ENCODE measurements around the gene CEPT1.
"Not testable (repeated sequence)": the region's sequence is repeated elsewhere in the genome, so short reads cannot be mapped to it uniquely, and the experiment has no call there.

CEPT1 gene

GRCh38 chr1:111213412-111213811 is 73.4 kb downstream of the CEPT1 start:
- H3K27ac ChIP-seq = no peak overlapping the region
- POLR2A ChIA-PET (ENCODE audit: low non-redundant PET) = no interaction called here
- TF ChIP-seq, protein P1, sequence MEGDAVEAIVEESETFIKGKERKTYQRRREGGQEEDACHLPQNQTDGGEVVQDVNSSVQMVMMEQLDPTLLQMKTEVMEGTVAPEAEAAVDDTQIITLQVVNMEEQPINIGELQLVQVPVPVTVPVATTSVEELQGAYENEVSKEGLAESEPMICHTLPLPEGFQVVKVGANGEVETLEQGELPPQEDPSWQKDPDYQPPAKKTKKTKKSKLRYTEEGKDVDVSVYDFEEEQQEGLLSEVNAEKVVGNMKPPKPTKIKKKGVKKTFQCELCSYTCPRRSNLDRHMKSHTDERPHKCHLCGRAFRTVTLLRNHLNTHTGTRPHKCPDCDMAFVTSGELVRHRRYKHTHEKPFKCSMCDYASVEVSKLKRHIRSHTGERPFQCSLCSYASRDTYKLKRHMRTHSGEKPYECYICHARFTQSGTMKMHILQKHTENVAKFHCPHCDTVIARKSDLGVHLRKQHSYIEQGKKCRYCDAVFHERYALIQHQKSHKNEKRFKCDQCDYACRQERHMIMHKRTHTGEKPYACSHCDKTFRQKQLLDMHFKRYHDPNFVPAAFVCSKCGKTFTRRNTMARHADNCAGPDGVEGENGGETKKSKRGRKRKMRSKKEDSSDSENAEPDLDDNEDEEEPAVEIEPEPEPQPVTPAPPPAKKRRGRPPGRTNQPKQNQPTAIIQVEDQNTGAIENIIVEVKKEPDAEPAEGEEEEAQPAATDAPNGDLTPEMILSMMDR (conservative IDR thresholded peaks at IDR 0.05; ENCODE audit: low read depth) = no peak
- no peak for DNase-seq (ENCODE audit: low spot score)
- CTCF ChIA-PET = no interaction called here

DNA sequence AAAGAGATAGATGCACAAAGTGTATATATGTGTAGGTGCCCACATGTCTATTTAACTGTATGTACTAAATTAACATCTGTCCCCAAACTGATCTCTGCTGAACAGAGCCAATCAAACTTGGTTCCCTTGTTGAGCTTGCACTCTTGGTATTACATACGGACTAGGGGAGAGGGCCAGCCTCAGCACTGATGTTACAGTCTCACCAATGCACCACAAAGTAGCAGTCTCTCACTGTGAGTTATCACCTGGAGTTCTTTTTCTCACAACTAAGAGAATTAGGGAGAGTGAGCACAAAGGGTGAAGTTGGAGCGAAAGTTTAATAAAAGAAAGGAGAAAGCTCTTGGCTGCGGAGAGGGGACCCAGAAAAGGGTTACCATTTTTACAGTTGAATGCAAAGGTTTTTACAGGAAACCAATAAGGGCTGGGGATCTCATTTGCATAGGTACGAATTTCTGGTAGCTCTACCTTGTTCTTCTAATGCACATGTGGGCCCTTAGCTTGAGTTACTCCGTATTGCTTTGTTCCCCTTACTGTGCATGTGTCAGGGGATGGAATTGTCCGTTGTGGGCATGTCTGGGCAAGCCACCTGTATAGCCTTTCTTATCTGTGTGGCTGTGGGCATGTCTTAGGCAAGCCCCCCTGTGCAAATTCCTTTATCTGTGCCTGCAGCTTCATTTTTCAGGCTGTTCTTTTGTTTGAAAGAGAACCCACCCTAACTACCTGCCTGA is 74.2 kb downstream of the CEPT1 start:
- H3K27ac ChIP-seq = no peak overlapping the region
- DNase-seq (ENCODE audit: low spot score) = no peak
- ChIA-PET CTCF (no interaction called here), POLR2A (ENCODE audit: low non-redundant PET) (no interaction called here)
- TF ChIP-seq, protein P1 (conservative IDR thresholded peaks at IDR 0.05; ENCODE audit: low read depth) = no peak

GRCh38 chr1:111214884-111215283 is 74.9 kb downstream of the CEPT1 start:
- no peak overlapping the region for H3K27ac ChIP-seq
- DNase-seq (ENCODE audit: low spot score) = no peak
- ChIA-PET CTCF (interaction anchor here (0.5 kb wide), 1 partner anchor 199 kb away, joined by 3 read pairs; no protein-coding TSS in a partner anchor), POLR2A (ENCODE audit: low non-redundant PET) (no interaction called here)
- TF ChIP-seq, protein P1 (conservative IDR thresholded peaks at IDR 0.05; ENCODE audit: low read depth) = no peak

DNA sequence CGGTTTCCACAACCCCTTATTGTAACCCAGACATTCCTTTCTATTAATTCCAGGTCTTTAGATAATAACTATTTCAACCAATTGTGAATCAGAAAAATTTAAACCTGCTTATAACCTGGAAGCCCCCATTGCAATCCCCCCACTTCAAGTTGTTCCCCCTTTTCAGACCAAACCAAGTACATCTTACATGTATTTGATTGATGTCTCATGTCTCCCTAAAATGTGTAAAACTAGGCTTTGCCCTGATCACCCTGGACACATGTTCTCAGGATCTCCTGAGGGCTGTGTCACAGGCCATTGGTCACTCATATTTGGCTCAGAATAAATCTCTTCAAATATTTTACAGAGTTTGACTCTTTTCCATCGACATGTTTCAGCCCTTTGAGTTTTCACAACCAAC is 75.3 kb downstream of the CEPT1 start:
- CTCF ChIA-PET = interaction anchor here (0.5 to 0.6 kb wide), 2 partner anchors 198 to 547 kb away, joined by 3 to 5 read pairs; no protein-coding TSS in a partner anchor
- DNase-seq (ENCODE audit: low spot score); H3K27ac ChIP-seq; POLR2A ChIA-PET (ENCODE audit: low non-redundant PET): not testable (repeated sequence)

DNA sequence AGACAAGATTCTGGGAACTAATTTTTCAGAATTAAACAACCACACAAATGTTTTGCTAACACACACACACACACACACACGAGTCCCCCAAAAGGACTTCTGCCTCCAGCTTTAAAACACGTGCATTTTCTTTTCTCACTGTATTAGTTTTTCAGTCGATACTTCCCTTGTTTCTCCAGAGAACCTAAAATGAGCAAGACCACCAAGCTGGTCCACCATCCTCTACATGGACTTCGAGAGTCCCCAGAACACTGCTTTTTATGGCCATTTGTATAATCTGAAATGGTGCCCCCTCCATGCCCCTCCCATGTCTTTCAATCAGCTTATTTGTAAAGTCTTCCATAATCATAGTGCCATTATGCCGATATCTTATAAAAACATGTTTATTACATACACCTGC is 76.7 kb downstream of the CEPT1 start:
- CTCF ChIA-PET = no interaction called here
- POLR2A ChIA-PET (ENCODE audit: low non-redundant PET) = interaction anchor here (0.7 kb wide), 1 partner anchor 655 kb away, joined by 3 read pairs; no protein-coding TSS in a partner anchor
- TF ChIP-seq, protein P1 (conservative IDR thresholded peaks at IDR 0.05; ENCODE audit: low read depth) = no peak
- DNase-seq (ENCODE audit: low spot score) = no peak
- H3K27ac ChIP-seq = no peak overlapping the region

GRCh38 chr1:111217183-111217910 is 77.3 kb downstream of the CEPT1 start:
- DNase-seq (ENCODE audit: low spot score) = no peak
- ChIA-PET POLR2A (ENCODE audit: low non-redundant PET) (interaction anchor here (0.6 to 0.7 kb wide), 2 partner anchors 129 to 656 kb away, joined by 3 to 5 read pairs; no protein-coding TSS in a partner anchor), CTCF (no interaction called here)
- no peak overlapping the region for H3K27ac ChIP-seq
- TF ChIP-seq, protein P1 (conservative IDR thresholded peaks at IDR 0.05; ENCODE audit: low read depth) = no peak
